Osteoblast (primary cell): Measurements from ENCODE around the gene PSME3. TPM values are rescaled to one million over a fixed set of nuclear protein-coding genes. Genes with fewer than 3 reads are reported as not detected.

ENCODE experiments used
- DNase-seq: peaks from one replicate; pipeline ENCODE4 v3.0.0; 2011; ENCODE audit warnings: low spot score, mixed read lengths; ENCODE audit not compliant: insufficient read length; ENCODE audit errors: missing footprints
- H2AFZ ChIP-seq: 2 replicates; pipeline ENCODE4 v1.6.0; 2011; ENCODE audit warnings: mild to moderate bottlenecking, low read length
- H3K27ac ChIP-seq: 2 replicates; pipeline ENCODE4 v1.5.1; 2011; ENCODE audit warnings: mild to moderate bottlenecking, low read depth, low read length, moderate library complexity
- H3K27me3 ChIP-seq: 2 replicates; pipeline ENCODE4 v1.6.0; 2012; ENCODE audit warnings: mild to moderate bottlenecking, control low read depth, inconsistent platforms, low read length, moderate library complexity; ENCODE audit not compliant: insufficient read depth
- H3K36me3 ChIP-seq: 2 replicates; pipeline ENCODE4 v1.5.1; 2011; ENCODE audit warnings: mild to moderate bottlenecking, low read length, control low read depth, moderate library complexity; ENCODE audit not compliant: insufficient read depth
- H3K4me1 ChIP-seq: 2 replicates; pipeline ENCODE4 v1.5.1; 2011; ENCODE audit warnings: mild to moderate bottlenecking, low read length, control low read depth, moderate library complexity; ENCODE audit not compliant: insufficient read depth
- H3K4me2 ChIP-seq: 2 replicates; pipeline ENCODE4 v1.6.0; 2011; ENCODE audit warnings: mild to moderate bottlenecking, low read length; ENCODE audit not compliant: insufficient read depth
- H3K4me3 ChIP-seq: fragments of 200-600 bp; sonication (generic); 3 replicates; pipeline ENCODE4 v1.5.1; 2012; ENCODE audit warnings: mild to moderate bottlenecking, low read length, inconsistent platforms; ENCODE audit not compliant: insufficient read depth
- H3K79me2 ChIP-seq: 2 replicates; pipeline ENCODE4 v1.6.0; 2012; ENCODE audit warnings: mild to moderate bottlenecking, low read length, control low read depth, inconsistent platforms; ENCODE audit not compliant: insufficient read depth
- H3K9me3 ChIP-seq: 2 replicates; pipeline ENCODE4 v1.5.1; 2011; ENCODE audit warnings: low read depth, low read length, control low read depth
- H4K20me1 ChIP-seq: 2 replicates; pipeline ENCODE4 v1.6.0; 2012; ENCODE audit warnings: mild to moderate bottlenecking, low read length, control low read depth; ENCODE audit not compliant: insufficient read depth
- total RNA-seq: library from RNA; depleted of rRNA; stranded (reverse); fragments of >200 nt; gene quantifications from 2 replicates; pipeline ENCODE4 v1.2.3, GENCODE V29; 2012
- TF ChIP-seq, protein P1 (sequence below): IDR thresholded peaks from 2 replicates; pipeline ENCODE4 v1.5.1; 2011; ENCODE audit warnings: mild to moderate bottlenecking, low read depth, low read length, moderate library complexity; ENCODE audit errors: extremely low read depth

Gene PSME3
- total RNA-seq, 1 donor = 81.1 TPM

DNA sequence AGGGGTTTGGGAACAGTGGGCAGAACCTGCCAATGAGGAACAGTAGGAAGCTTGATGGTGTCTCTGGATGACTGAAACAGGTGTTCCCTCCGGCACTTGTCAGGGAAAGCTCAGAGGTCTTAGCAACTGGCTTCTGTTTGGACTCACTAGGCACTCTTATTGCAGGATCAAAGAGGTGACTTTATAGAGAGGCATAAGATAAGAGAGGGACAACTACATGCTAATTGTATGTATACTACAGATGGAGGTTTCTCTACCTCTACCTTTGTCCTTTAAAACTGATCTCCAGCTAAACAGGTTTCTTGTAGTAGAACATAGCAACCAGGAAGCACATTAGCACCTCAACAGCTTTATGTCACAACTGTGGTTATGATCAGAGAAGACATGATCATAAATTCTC lies 26.9 kb upstream of the PSME3 start:
- Histone ChIP-seq H3K36me3 (peaks cover 12% of the 10 kb centered on the region), H3K79me2 (no peaks in the 10 kb centered on the region), H3K9me3 (no peaks in the 10 kb centered on the region), H2AFZ (no peak overlapping the region), H3K4me1 (peaks cover 11% of the 10 kb centered on the region), H3K4me2 (no peak overlapping the region), H3K4me3 (no peak overlapping the region), H3K27ac (no peak overlapping the region), H3K27me3 (no peaks in the 10 kb centered on the region), H4K20me1 (peaks cover 2% of the 10 kb centered on the region)
- TF ChIP-seq, protein P1, sequence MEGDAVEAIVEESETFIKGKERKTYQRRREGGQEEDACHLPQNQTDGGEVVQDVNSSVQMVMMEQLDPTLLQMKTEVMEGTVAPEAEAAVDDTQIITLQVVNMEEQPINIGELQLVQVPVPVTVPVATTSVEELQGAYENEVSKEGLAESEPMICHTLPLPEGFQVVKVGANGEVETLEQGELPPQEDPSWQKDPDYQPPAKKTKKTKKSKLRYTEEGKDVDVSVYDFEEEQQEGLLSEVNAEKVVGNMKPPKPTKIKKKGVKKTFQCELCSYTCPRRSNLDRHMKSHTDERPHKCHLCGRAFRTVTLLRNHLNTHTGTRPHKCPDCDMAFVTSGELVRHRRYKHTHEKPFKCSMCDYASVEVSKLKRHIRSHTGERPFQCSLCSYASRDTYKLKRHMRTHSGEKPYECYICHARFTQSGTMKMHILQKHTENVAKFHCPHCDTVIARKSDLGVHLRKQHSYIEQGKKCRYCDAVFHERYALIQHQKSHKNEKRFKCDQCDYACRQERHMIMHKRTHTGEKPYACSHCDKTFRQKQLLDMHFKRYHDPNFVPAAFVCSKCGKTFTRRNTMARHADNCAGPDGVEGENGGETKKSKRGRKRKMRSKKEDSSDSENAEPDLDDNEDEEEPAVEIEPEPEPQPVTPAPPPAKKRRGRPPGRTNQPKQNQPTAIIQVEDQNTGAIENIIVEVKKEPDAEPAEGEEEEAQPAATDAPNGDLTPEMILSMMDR = no peak
- DNase-seq = no peak

- no peak overlapping the region for H3K4me2 ChIP-seq
- H4K20me1 ChIP-seq = peaks cover 2% of the 10 kb centered on the region
- no peak overlapping the region for H3K4me3 ChIP-seq
- peak overlapping the region; percentile 44 for H3K27ac ChIP-seq
- no peak overlapping the region for H2AFZ ChIP-seq
- H3K79me2 ChIP-seq = no peaks in the 10 kb centered on the region
- peaks cover 15% of the 10 kb centered on the region for H3K4me1 ChIP-seq
- TF ChIP-seq, protein P1 = no peak
- no peaks in the 10 kb centered on the region for H3K9me3 ChIP-seq
- peak; percentile 94 for DNase-seq
- no peaks in the 10 kb centered on the region for H3K27me3 ChIP-seq
- peaks cover 29% of the 10 kb centered on the region for H3K36me3 ChIP-seq
Measured at GRCh38 chr17:42809250-42809649, 23.9 kb upstream of the PSME3 start.

- H3K79me2 ChIP-seq = no peaks in the 10 kb centered on the region
- peak overlapping the region; percentile 43 for H3K4me3 ChIP-seq
- peak; percentile 92 for DNase-seq
- H3K9me3 ChIP-seq = no peaks in the 10 kb centered on the region
- peaks cover 72% of the 10 kb centered on the region for H3K36me3 ChIP-seq
- H3K27ac ChIP-seq = peak overlapping the region; percentile 63
- H4K20me1 ChIP-seq = no peaks in the 10 kb centered on the region
- H3K4me2 ChIP-seq = peak overlapping the region; percentile 69
- peaks cover 42% of the 10 kb centered on the region for H3K4me1 ChIP-seq
- H3K27me3 ChIP-seq = no peaks in the 10 kb centered on the region
- TF ChIP-seq, protein P1 = no peak
- H2AFZ ChIP-seq = peak overlapping the region; percentile 15
Measured at GRCh38 chr17:42814633-42815399, 18.4 kb upstream of the PSME3 start.

GRCh38 chr17:42817866-42818265 lies 15.3 kb upstream of the PSME3 start:
- no peak overlapping the region for H3K4me2 ChIP-seq
- H3K9me3 ChIP-seq = no peaks in the 10 kb centered on the region
- H3K27me3 ChIP-seq = no peaks in the 10 kb centered on the region
- no peaks in the 10 kb centered on the region for H4K20me1 ChIP-seq
- peak; percentile 8 for DNase-seq
- no peak overlapping the region for H2AFZ ChIP-seq
- TF ChIP-seq, protein P1 = no peak
- H3K4me1 ChIP-seq = peaks cover 43% of the 10 kb centered on the region
- H3K4me3 ChIP-seq = no peak overlapping the region
- H3K79me2 ChIP-seq = peaks cover 19% of the 10 kb centered on the region
- peak overlapping the region; percentile 86 for H3K27ac ChIP-seq
- peaks cover 65% of the 10 kb centered on the region for H3K36me3 ChIP-seq
